SHP77 (cell line): ENCODE data around the gene FAM174C.

Source experiments
- DNase-seq, 2 experiments: peaks; one replicate each; lab custom pipeline; 2025; lab: John Stamatoyannopoulos, UW

The FAM174C gene

GRCh38 chr19:1321539-1321938 is 46.2 kb downstream of the FAM174C start:
- no peak for DNase-seq

GRCh38 chr19:1322198-1322981 is 47.1 kb downstream of the FAM174C start:
- no peak for DNase-seq

- DNase-seq, result no peak
Measured at GRCh38 chr19:1324249-1324805, 49.0 kb downstream of the FAM174C start.

GRCh38 chr19:1324806-1325567 is 49.7 kb downstream of the FAM174C start:
- peak; percentile 11 to 44 for DNase-seq

GRCh38 chr19:1325568-1326294 is 50.4 kb downstream of the FAM174C start:
- DNase-seq, result no peak

- no peak for DNase-seq
Measured at GRCh38 chr19:1327125-1327524, 51.8 kb downstream of the FAM174C start.
